Stimulated activated CD4-positive, alpha-beta T cell treated with anti-CD3 and anti-CD28 coated beads, Interleukin-1b, Interleukin-23, amount 100 ng/mL, for 24 hours (primary cell): ENCODE measurements around the gene TYR.
"Not testable (repeated sequence)": the region's sequence is repeated elsewhere in the genome, so short reads cannot be mapped to it uniquely, and the experiment has no call there.

ENCODE experiments used
- DNase-seq, 4 experiments: peaks; one replicate each; pipeline ENCODE4 v3.0.0-alpha.2; 2020; ENCODE audit warnings: low read depth in 4 of 4, low spot score in 1 of 4

TYR gene

DNA sequence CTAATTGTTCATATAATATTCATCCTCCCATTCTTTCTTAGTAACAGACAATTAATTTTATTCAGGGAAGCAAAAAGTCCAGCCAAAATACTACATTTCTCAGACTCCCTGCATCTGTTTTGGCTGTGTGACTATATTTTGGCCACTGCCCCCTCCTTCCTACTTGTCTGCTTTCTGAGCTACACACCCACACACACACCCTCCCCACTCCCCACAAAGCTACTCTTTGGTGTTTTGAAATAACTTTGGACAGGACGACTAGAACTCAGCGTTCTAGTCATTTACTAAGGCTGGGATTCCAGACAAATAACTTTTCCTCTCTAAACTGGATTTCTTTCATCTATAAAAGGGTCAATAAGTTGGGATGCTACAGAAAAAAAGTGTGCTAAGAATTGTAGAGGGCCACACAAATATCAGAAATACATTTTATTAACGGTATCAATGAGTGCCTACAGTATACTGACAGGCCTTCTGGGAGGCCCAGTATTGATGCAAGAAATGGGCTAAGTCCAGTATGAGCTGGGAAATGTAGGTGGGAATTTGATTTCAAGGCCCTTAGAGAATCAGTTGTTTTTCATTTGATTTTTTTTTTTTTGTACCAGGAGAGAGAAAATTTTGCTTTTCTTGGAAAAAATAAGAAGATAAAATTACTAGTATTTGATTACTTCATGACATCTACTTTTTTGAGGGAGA is 165.4 kb downstream of the TYR start:
- not testable (repeated sequence) for DNase-seq
